ENCODE data around the gene CALHM2. TPM values are rescaled to one million over a fixed set of nuclear protein-coding genes. Genes with fewer than 3 reads are reported as not detected.
A peak's percentile ranks its signal among the peaks of the same experiment; 100 is the strongest.

CALHM2 gene
- total RNA-seq, 1 donor from 2014 or later, result 0.25 TPM

- no peak overlapping the region for H3K4me3 ChIP-seq (ENCODE audit: low read depth, low read length)
- H3K36me3 ChIP-seq (ENCODE audit: control insufficient read depth, insufficient read depth, low read length), result no peaks in the 10 kb centered on the region
- TF ChIP-seq CTCF (IDR thresholded peaks at IDR 0.05; ENCODE audit: insufficient read depth, low read length, poor library complexity, severe bottlenecking), result no peak
- no peak for DNase-seq (ENCODE audit: low read depth)
- H3K27me3 ChIP-seq (ENCODE audit: control insufficient read depth, insufficient read depth, low read length), result peaks cover 5% of the 10 kb centered on the region
Observed at GRCh38 chr10:103457176-103457712, 5.1 kb upstream of the CALHM2 start.

- H3K27me3 ChIP-seq (ENCODE audit: control insufficient read depth, insufficient read depth, low read length), result peaks cover 5% of the 10 kb centered on the region
- H3K4me3 ChIP-seq (ENCODE audit: low read depth, low read length), result no peak overlapping the region
- TF ChIP-seq CTCF (IDR thresholded peaks at IDR 0.05; ENCODE audit: insufficient read depth, low read length, poor library complexity, severe bottlenecking), result no peak
- H3K36me3 ChIP-seq (ENCODE audit: control insufficient read depth, insufficient read depth, low read length), result no peaks in the 10 kb centered on the region
- DNase-seq (ENCODE audit: low read depth), result no peak
Observed at GRCh38 chr10:103456074-103456660, 4.0 kb upstream of the CALHM2 start.

GRCh38 chr10:103455235-103455634 is 3.1 kb upstream of the CALHM2 start:
- no peaks in the 10 kb centered on the region for H3K36me3 ChIP-seq (ENCODE audit: control insufficient read depth, insufficient read depth, low read length)
- H3K27me3 ChIP-seq (ENCODE audit: control insufficient read depth, insufficient read depth, low read length), result peaks cover 3% of the 10 kb centered on the region
- H3K4me3 ChIP-seq (ENCODE audit: low read depth, low read length), result no peak overlapping the region
- TF ChIP-seq CTCF (IDR thresholded peaks at IDR 0.05; ENCODE audit: insufficient read depth, low read length, poor library complexity, severe bottlenecking), result no peak
- DNase-seq (ENCODE audit: low read depth), result no peak

GRCh38 chr10:103454026-103454425 is 1.9 kb upstream of the CALHM2 start:
- Histone ChIP-seq H3K27me3 (ENCODE audit: control insufficient read depth, insufficient read depth, low read length) (no peaks in the 10 kb centered on the region), H3K4me3 (ENCODE audit: low read depth, low read length) (no peak overlapping the region), H3K36me3 (ENCODE audit: control insufficient read depth, insufficient read depth, low read length) (peaks cover 2% of the 10 kb centered on the region)
- no peak for DNase-seq (ENCODE audit: low read depth)
- no peak for TF ChIP-seq CTCF (IDR thresholded peaks at IDR 0.05; ENCODE audit: insufficient read depth, low read length, poor library complexity, severe bottlenecking)

GRCh38 chr10:103452506-103453230 is 498 bp upstream of the CALHM2 start:
- peaks cover 2% of the 10 kb centered on the region for H3K36me3 ChIP-seq (ENCODE audit: control insufficient read depth, insufficient read depth, low read length)
- peak overlapping the region; percentile 31 for H3K4me3 ChIP-seq (ENCODE audit: low read depth, low read length)
- DNase-seq (ENCODE audit: low read depth), result no peak
- no peaks in the 10 kb centered on the region for H3K27me3 ChIP-seq (ENCODE audit: control insufficient read depth, insufficient read depth, low read length)
- TF ChIP-seq CTCF (IDR thresholded peaks at IDR 0.05; ENCODE audit: insufficient read depth, low read length, poor library complexity, severe bottlenecking), result no peak
